ENCODE data around the gene STAG3. TPM values are rescaled to one million over a fixed set of nuclear protein-coding genes. Genes with fewer than 3 reads are reported as not detected.

The STAG3 gene
- total RNA-seq, 1 donor from 2014 or later = 0.69 TPM

DNA sequence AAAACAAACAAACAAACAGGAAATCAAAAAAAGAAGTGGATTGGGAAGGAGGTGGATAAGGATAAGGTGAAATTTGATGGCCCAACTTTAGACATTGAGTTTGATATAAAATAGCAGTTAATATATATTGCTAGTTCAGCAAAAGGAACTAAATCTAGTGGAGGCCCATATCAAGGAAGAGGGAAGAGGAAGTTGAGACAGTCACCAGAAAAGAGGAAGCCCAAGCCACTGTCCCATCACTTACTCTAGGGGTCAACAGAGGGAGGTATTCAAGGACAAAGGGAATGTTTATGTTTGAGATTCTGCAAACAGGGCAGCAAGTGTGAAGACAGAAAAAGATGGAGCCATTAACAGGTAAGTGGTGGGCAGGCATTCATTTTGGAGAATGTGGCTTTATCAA lies 25.3 kb upstream of the STAG3 start:
- DNase-seq (ENCODE audit: low read depth) = no peak
- no peak overlapping the region for H3K4me3 ChIP-seq (ENCODE audit: low read depth, low read length)
- no peak for TF ChIP-seq CTCF (conservative IDR thresholded peaks at IDR 0.05; ENCODE audit: low read depth, low read length)

DNA sequence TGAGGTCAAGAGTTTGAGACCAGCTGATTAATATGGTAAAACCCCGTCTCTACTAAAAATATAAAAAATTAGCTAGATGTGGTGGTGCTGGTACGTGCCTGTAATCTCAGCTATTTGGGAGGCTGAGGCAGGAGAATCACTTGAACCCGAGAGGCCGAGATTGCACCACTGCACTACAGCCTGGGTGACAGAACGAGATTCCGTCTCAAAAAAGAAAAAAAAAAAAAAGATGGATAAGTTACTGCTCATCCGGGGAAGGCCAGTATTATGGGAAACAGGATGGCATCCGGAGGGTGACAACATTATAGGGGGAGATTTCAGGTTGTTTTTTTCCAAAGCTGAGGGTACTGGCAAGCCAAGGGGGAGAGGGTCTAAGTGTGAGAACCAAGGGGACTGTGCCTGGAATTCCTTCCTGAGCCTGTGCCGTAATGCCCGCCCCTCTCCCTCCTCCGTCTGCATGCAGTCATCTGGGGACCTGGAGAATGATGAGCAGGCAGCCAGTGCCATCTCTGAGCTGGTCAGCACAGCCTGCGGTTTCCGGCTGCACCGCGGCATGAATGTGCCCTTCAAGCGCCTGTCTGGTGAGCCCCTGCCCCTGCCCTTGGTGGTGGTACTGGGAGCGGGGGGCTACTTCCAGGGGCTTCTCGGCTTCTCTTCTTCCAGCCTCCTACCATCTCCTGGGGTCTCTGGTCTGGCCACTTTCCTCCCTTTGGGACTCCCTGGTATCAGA lies 24.6 kb upstream of the STAG3 start:
- DNase-seq (ENCODE audit: low read depth) = no peak
- no peak overlapping the region for H3K4me3 ChIP-seq (ENCODE audit: low read depth, low read length)
- no peak for TF ChIP-seq CTCF (conservative IDR thresholded peaks at IDR 0.05; ENCODE audit: low read depth, low read length)

DNA sequence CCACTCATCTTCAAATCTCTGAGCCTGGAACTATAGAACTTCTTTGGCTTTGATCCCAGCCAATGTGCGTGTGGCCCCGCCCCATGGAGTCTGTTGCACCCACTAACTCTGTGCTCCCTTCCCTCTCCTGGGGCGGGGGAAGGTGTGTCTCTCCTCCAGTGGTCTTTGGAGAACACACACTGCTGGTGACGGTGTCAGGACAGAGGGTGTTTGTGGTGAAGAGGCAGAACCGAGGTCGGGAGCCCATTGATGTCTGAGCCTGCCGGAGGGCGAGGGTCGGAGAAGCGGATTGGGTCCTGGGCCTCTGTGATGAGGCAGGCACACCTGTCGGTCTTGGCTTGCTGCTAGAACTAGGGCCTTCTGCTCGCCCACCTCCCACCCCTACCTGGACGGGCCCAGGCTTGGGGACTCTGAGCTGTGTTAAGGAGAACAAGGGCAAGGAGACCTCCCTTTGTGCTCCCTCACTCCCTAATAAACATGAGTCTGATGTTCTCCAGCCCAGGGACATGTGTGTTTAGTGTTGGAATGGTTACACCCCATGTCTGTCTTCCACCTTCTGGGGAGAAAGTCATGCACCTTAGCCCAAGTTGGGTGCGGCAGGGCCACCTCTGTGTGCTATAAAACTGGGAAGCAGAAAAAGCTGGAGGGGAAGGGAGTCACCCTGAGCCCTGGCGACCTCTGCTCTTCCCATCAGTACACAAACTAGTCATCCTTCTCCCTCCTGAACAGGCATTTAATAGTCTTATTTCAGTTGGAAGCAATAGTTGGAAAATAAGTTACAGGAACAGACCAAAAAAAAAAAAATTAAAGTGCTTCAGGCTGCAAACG lies 23.8 kb upstream of the STAG3 start:
- no peak for DNase-seq (ENCODE audit: low read depth)
- no peak for TF ChIP-seq CTCF (conservative IDR thresholded peaks at IDR 0.05; ENCODE audit: low read depth, low read length)
- H3K4me3 ChIP-seq (ENCODE audit: low read depth, low read length) = no peak overlapping the region

GRCh38 chr7:100154651-100155491 lies 22.8 kb upstream of the STAG3 start:
- no peak for TF ChIP-seq CTCF (conservative IDR thresholded peaks at IDR 0.05; ENCODE audit: low read depth, low read length)
- no peak for DNase-seq (ENCODE audit: low read depth)
- H3K4me3 ChIP-seq (ENCODE audit: low read depth, low read length) = no peak overlapping the region

DNA sequence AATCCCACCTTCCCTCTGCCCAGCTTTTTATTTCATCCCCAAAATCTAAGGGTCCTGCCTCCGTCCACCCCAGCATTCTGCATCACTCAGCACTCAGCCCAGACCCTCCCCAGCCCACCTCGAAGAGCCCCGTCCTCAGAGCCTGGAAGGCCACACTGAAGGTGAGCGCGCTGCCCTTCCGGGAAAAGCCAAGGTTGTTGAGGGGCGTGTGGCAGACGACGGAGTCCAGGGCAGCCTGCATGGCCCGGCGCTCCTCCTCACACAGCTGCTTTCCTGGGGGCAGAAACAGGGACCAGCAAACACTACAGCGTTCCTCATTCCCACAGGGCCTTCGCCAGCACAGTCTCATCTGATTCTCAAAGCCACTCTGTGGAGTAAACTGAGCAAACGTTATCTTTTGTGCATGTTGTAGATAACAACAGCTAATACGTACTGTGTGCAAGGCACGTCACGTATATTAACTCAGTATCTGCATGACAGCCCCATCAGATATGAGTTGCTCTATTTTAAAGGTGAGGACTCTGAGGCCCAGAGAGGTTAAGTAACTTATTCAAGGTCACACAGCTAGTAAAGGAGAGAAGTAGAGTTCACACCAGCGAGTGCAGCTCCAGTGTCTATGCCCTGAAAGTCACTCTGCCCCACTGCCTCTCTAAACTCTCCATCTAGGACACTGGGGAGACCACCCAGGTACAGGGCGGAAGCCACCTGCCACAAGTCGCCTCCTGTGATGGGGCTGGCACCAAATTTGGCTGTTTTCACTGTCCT lies 22.0 kb upstream of the STAG3 start:
- no peak for TF ChIP-seq CTCF (conservative IDR thresholded peaks at IDR 0.05; ENCODE audit: low read depth, low read length)
- no peak overlapping the region for H3K4me3 ChIP-seq (ENCODE audit: low read depth, low read length)
- no peak for DNase-seq (ENCODE audit: low read depth)

- DNase-seq (ENCODE audit: low read depth) = no peak
- H3K4me3 ChIP-seq (ENCODE audit: low read depth, low read length) = no peak overlapping the region
- TF ChIP-seq CTCF (conservative IDR thresholded peaks at IDR 0.05; ENCODE audit: low read depth, low read length) = no peak
Measured at GRCh38 chr7:100156331-100157068, 21.2 kb upstream of the STAG3 start.
